ENCODE results near the gene COPZ2. TPM values are rescaled to one million over a fixed set of nuclear protein-coding genes. Genes with fewer than 3 reads are reported as not detected.

The COPZ2 gene
- total and polyA plus RNA-seq, 9 of the 15 experiments (the other 6 are each of a cell fraction or from before 2014, with no cell fraction given) = 0.22 to 0.49 TPM; not detected in 7

- TF ChIP-seq MECOM (CRISPR knock-in tag; IDR thresholded peaks at IDR 0.05) (no peak), SMAD4 (CRISPR knock-in tag; conservative IDR thresholded peaks at IDR 0.05) (no peak)
- TF ChIP-seq, protein P1, sequence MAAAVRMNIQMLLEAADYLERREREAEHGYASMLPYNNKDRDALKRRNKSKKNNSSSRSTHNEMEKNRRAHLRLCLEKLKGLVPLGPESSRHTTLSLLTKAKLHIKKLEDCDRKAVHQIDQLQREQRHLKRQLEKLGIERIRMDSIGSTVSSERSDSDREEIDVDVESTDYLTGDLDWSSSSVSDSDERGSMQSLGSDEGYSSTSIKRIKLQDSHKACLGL (CRISPR knock-in tag; IDR thresholded peaks at IDR 0.05; ENCODE audit: borderline replicate concordance, poor library complexity, severe bottlenecking) = no peak
These were observed 42.9 kb downstream of the COPZ2 start (continued) for GRCh38 chr17:47994724-47995123.

- FAIRE-seq (no peak), ATAC-seq (no peak), DNase-seq (ENCODE audit: extremely low read depth in 1 of 4, low spot score in 3 of 4) (no peak)
- Histone ChIP-seq H3K9me3 (replicated peaks; ENCODE audit: control insufficient read depth, insufficient read depth, low read depth, low read length) (no peaks in the 10 kb centered on the region), H3K4me3 (no peak overlapping the region), H3K27me3 (ENCODE audit: control insufficient read depth in 2 of 2, insufficient read depth in 2 of 2, low read length in 2 of 2) (no peaks in the 10 kb centered on the region), H3K9me1 (ENCODE audit: control insufficient read depth, insufficient read depth, low read length) (no peaks in the 10 kb centered on the region), H3K36me3 (ENCODE audit: control insufficient read depth, insufficient read depth, low read length) (no peaks in the 10 kb centered on the region), H2AFZ (ENCODE audit: low read depth, low read length) (no peak overlapping the region), H3K27ac (ENCODE audit: extremely low read depth, low read depth, low read length) (no peak overlapping the region), H4K20me1 (replicated peaks; ENCODE audit: control insufficient read depth, insufficient read depth, low read length) (no peaks in the 10 kb centered on the region), H3K4me1 (replicated peaks in 1 of 2; ENCODE audit: control insufficient read depth in 2 of 2, insufficient read depth in 2 of 2, low read length in 2 of 2) (peaks cover 26 to 32% of the 10 kb centered on the region in 2 experiments), H3K4me2 (ENCODE audit: insufficient read depth, low read length) (no peak overlapping the region), H3K79me2 (ENCODE audit: control insufficient read depth, insufficient read depth, low read length) (no peaks in the 10 kb centered on the region), H3K9ac (ENCODE audit: insufficient read depth in 1 of 2, low read depth in 2 of 2, low read length in 2 of 2) (no peak overlapping the region)
- CTCF ChIA-PET (ENCODE audit: low intra/inter-chr PET ratio) = no interaction called here
- POLR2A ChIA-PET = interaction anchor here (0.6 to 1.7 kb wide), 5 partner anchors 9 to 110 kb away, joined by 3 to 4 read pairs (median 4); no protein-coding TSS in a partner anchor
- 28% methylated on average over 5 of the region's 5 CpGs for WGBS (ENCODE audit: insufficient coverage, low coverage, missing lambda C conversion rate)
- no TSS peak for BruUV-seq (replicated peaks)
- intact Hi-C loops (cut with micrococcal nuclease) = no loop called here
- in situ Hi-C loops (cut with MboI) = no loop called here
- TF ChIP-seq ZNF174 (CRISPR knock-in tag; IDR thresholded peaks at IDR 0.05) = no peak
- TF ChIP-seq, protein P2, sequence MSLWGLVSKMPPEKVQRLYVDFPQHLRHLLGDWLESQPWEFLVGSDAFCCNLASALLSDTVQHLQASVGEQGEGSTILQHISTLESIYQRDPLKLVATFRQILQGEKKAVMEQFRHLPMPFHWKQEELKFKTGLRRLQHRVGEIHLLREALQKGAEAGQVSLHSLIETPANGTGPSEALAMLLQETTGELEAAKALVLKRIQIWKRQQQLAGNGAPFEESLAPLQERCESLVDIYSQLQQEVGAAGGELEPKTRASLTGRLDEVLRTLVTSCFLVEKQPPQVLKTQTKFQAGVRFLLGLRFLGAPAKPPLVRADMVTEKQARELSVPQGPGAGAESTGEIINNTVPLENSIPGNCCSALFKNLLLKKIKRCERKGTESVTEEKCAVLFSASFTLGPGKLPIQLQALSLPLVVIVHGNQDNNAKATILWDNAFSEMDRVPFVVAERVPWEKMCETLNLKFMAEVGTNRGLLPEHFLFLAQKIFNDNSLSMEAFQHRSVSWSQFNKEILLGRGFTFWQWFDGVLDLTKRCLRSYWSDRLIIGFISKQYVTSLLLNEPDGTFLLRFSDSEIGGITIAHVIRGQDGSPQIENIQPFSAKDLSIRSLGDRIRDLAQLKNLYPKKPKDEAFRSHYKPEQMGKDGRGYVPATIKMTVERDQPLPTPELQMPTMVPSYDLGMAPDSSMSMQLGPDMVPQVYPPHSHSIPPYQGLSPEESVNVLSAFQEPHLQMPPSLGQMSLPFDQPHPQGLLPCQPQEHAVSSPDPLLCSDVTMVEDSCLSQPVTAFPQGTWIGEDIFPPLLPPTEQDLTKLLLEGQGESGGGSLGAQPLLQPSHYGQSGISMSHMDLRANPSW (CRISPR knock-in tag; IDR thresholded peaks at IDR 0.05) = no peak
- no peak for TF ChIP-seq FOXP4 (CRISPR knock-in tag; IDR thresholded peaks at IDR 0.05; ENCODE audit: borderline replicate concordance)
- TF ChIP-seq ZNF347 (CRISPR knock-in tag; IDR thresholded peaks at IDR 0.05; ENCODE audit: low read depth) = no peak
- TF ChIP-seq, protein P3, sequence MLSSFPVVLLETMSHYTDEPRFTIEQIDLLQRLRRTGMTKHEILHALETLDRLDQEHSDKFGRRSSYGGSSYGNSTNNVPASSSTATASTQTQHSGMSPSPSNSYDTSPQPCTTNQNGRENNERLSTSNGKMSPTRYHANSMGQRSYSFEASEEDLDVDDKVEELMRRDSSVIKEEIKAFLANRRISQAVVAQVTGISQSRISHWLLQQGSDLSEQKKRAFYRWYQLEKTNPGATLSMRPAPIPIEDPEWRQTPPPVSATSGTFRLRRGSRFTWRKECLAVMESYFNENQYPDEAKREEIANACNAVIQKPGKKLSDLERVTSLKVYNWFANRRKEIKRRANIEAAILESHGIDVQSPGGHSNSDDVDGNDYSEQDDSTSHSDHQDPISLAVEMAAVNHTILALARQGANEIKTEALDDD (IDR thresholded peaks at IDR 0.05) = no peak
- TF ChIP-seq CCAR2 (IDR thresholded peaks at IDR 0.05; ENCODE audit: low read depth, low read length) = no peak
- TF ChIP-seq TEAD4 (IDR thresholded peaks at IDR 0.05; ENCODE audit: low read length) = no peak
- no peak for TF ChIP-seq TEAD4 (CRISPR knock-in tag; IDR thresholded peaks at IDR 0.05; ENCODE audit: borderline replicate concordance)
- no peak for TF ChIP-seq TCFL5 (CRISPR knock-in tag; conservative IDR thresholded peaks at IDR 0.05)
- TF ChIP-seq CHCHD3 (CRISPR knock-in tag; IDR thresholded peaks at IDR 0.05) = no peak
- TF ChIP-seq ZNF311 (CRISPR knock-in tag; IDR thresholded peaks at IDR 0.05) = no peak
- no peak for TF ChIP-seq SOX6 (IDR thresholded peaks at IDR 0.05)
- TF ChIP-seq RBM25 (IDR thresholded peaks at IDR 0.05; ENCODE audit: low read depth, low read length, severe bottlenecking) = no peak
- TF ChIP-seq NUFIP1 (IDR thresholded peaks at IDR 0.05; ENCODE audit: partially characterized antibody) = no peak
These were observed 43.6 kb downstream of the COPZ2 start for GRCh38 chr17:47993964-47994363.

Measured in K562 (cell line).